BE2C (cell line): ENCODE data around the gene VPREB3.

Source experiments
- DNase-seq: peaks from one replicate; pipeline ENCODE4 v3.0.0-alpha.2; 2020
- H3K27me3 ChIP-seq: fragments of 250-450 bp; sonication (Bioruptor Pico); 2 replicates; pipeline ENCODE4 v1.5.1; 2020; ENCODE audit warnings: mild to moderate bottlenecking
- H3K36me3 ChIP-seq: fragments of 250-450 bp; sonication (Bioruptor Pico); 2 replicates; pipeline ENCODE4 v1.5.1; 2020; ENCODE audit warnings: mild to moderate bottlenecking
- H3K4me1 ChIP-seq: fragments of 250-450 bp; sonication (Bioruptor Pico); 2 replicates; pipeline ENCODE4 v1.5.1; 2020
- H3K4me3 ChIP-seq: 2 replicates; pipeline ENCODE4 v1.5.1; 2011; ENCODE audit warnings: low read depth, low read length
- H3K9me3 ChIP-seq: fragments of 250-450 bp; sonication (Bioruptor Pico); 2 replicates; pipeline ENCODE4 v1.5.1; 2020
- CTCF ChIP-seq: IDR thresholded peaks from 2 replicates; pipeline ENCODE4 v1.5.1; 2012; ENCODE audit warnings: mild to moderate bottlenecking, low read depth, low read length

VPREB3 gene

GRCh38 chr22:23750714-23751440, 3.3 kb downstream of the VPREB3 start, which contains the start of gene ZNF70:
Gene ZNF70 (minus strand): TSS chr22:23751112. CDS start chr22:23745140, 5,972 bp downstream.
- Histone ChIP-seq H3K36me3 (no peaks in the 10 kb centered on the region), H3K9me3 (no peaks in the 10 kb centered on the region), H3K4me1 (peaks cover 2% of the 10 kb centered on the region; the same call in 1 of the 2 replicates), H3K4me3 (peak within 1 kb of the TSS; percentile 79), H3K27me3 (no peaks in the 10 kb centered on the region)
- peak; percentile 35 for TF ChIP-seq CTCF
- DNase-seq, result peak; percentile 91

GRCh38 chr22:23750367-23750713, 3.9 kb downstream of the VPREB3 start:
- Histone ChIP-seq H3K4me1 (peaks cover 2% of the 10 kb centered on the region; the same call in 1 of the 2 replicates), H3K36me3 (no peaks in the 10 kb centered on the region), H3K4me3 (peak overlapping the region; percentile 72), H3K27me3 (no peaks in the 10 kb centered on the region), H3K9me3 (no peaks in the 10 kb centered on the region)
- TF ChIP-seq CTCF, result no peak
- no peak for DNase-seq

GRCh38 chr22:23749841-23750301, 4.4 kb downstream of the VPREB3 start:
- Histone ChIP-seq H3K27me3 (no peaks in the 10 kb centered on the region), H3K4me3 (peak overlapping the region; percentile 72), H3K9me3 (no peaks in the 10 kb centered on the region), H3K36me3 (peaks cover 3% of the 10 kb centered on the region), H3K4me1 (peaks cover 2% of the 10 kb centered on the region; the same call in 1 of the 2 replicates)
- TF ChIP-seq CTCF, result no peak
- no peak for DNase-seq

- Histone ChIP-seq H3K36me3 (peaks cover 25% of the 10 kb centered on the region), H3K9me3 (no peaks in the 10 kb centered on the region), H3K27me3 (no peaks in the 10 kb centered on the region), H3K4me3 (no peak overlapping the region), H3K4me1 (no peaks in the 10 kb centered on the region; the same call in 1 of the 2 replicates)
- TF ChIP-seq CTCF, result no peak
- no peak for DNase-seq
These were observed 8.4 kb downstream of the VPREB3 start for GRCh38 chr22:23745791-23746190.

- peaks cover 25% of the 10 kb centered on the region for H3K36me3 ChIP-seq
- no peaks in the 10 kb centered on the region for H3K4me1 ChIP-seq
- H3K27me3 ChIP-seq, result no peaks in the 10 kb centered on the region
- no peak for TF ChIP-seq CTCF
- DNase-seq, result no peak
- no peaks in the 10 kb centered on the region for H3K9me3 ChIP-seq
- no peak overlapping the region for H3K4me3 ChIP-seq
These were observed 9.7 kb downstream of the VPREB3 start for GRCh38 chr22:23744485-23744884.

- TF ChIP-seq CTCF, result no peak
- peaks cover 25% of the 10 kb centered on the region for H3K36me3 ChIP-seq
- no peak for DNase-seq
- no peak overlapping the region for H3K4me3 ChIP-seq
- no peaks in the 10 kb centered on the region for H3K4me1 ChIP-seq
- H3K9me3 ChIP-seq, result no peaks in the 10 kb centered on the region
- H3K27me3 ChIP-seq, result no peaks in the 10 kb centered on the region
These were observed 10.2 kb downstream of the VPREB3 start for GRCh38 chr22:23744001-23744400.
